Neural progenitor cell (in vitro differentiated cells): ENCODE data around the gene APLP1. TPM values are rescaled to one million over a fixed set of nuclear protein-coding genes. Genes with fewer than 3 reads are reported as not detected.

Source experiments
- DNase-seq: peaks from one replicate; pipeline ENCODE4 v3.0.0-alpha.2; 2016; ENCODE audit warnings: low spot score
- H2AFZ ChIP-seq: fragments of 200-600 bp; sonication (generic); replicated peaks from 2 replicates; pipeline ENCODE4 v1.6.1; 2016; ENCODE audit warnings: antibody characterized with exemption
- H3F3A ChIP-seq: fragments of 200-600 bp; sonication (generic); 2 replicates; pipeline ENCODE4 v1.6.1; 2016; ENCODE audit warnings: antibody characterized with exemption, low read depth
- H3K27ac ChIP-seq: fragments of 200-600 bp; sonication (generic); 2 replicates; pipeline ENCODE4 v1.5.1; 2016; ENCODE audit warnings: mild to moderate bottlenecking
- H3K27me3 ChIP-seq: fragments of 200-600 bp; sonication (generic); 2 replicates; pipeline ENCODE4 v1.6.1; 2016; ENCODE audit warnings: mild to moderate bottlenecking, moderate library complexity
- H3K36me3 ChIP-seq: fragments of 200-600 bp; sonication (generic); 2 replicates; pipeline ENCODE4 v1.5.1; 2016
- H3K4me1 ChIP-seq: fragments of 200-600 bp; sonication (generic); 2 replicates; pipeline ENCODE4 v1.6.1; 2016; ENCODE audit warnings: mixed run types
- H3K4me2 ChIP-seq: fragments of 200-600 bp; sonication (generic); 2 replicates; pipeline ENCODE4 v1.6.1; 2016
- H3K4me3 ChIP-seq: fragments of 200-600 bp; sonication (generic); 2 replicates; pipeline ENCODE4 v1.5.1; 2016
- H3K79me2 ChIP-seq: fragments of 200-600 bp; sonication (generic); 2 replicates; pipeline ENCODE4 v1.6.1; 2016; ENCODE audit warnings: low read depth
- H3K9ac ChIP-seq: fragments of 200-600 bp; sonication (generic); 2 replicates; pipeline ENCODE4 v1.6.1; 2016
- H3K9me3 ChIP-seq: fragments of 200-600 bp; sonication (generic); 2 replicates; pipeline ENCODE4 v1.5.1; 2016; ENCODE audit warnings: low read depth
- H4K20me1 ChIP-seq: fragments of 200-600 bp; sonication (generic); 2 replicates; pipeline ENCODE4 v1.6.1; 2016; ENCODE audit warnings: low read depth
- H3K27ac Mint-ChIP-seq: 3 replicates; pipeline ENCODE4 v1.8.0; 2021; ENCODE audit warnings: mixed read lengths
- H3K27me3 Mint-ChIP-seq: 2 replicates; pipeline ENCODE4 v1.8.0; 2022; ENCODE audit warnings: low read depth, mild to moderate bottlenecking, inconsistent platforms, moderate library complexity, mixed read lengths; ENCODE audit not compliant: insufficient read depth
- H3K36me3 Mint-ChIP-seq: 3 replicates; pipeline ENCODE4 v1.8.0; 2021; ENCODE audit warnings: mixed read lengths
- H3K4me1 Mint-ChIP-seq: 3 replicates; pipeline ENCODE4 v1.8.0; 2021; ENCODE audit warnings: mixed read lengths
- H3K4me3 Mint-ChIP-seq: 3 replicates; pipeline ENCODE4 v1.8.0; 2021; ENCODE audit warnings: mild to moderate bottlenecking, moderate library complexity, mixed read lengths
- H3K9me3 Mint-ChIP-seq: 3 replicates; pipeline ENCODE4 v1.8.0; 2020; ENCODE audit warnings: mixed read lengths
- CTCF ChIP-seq: fragments of 200-600 bp; sonication (generic); IDR thresholded peaks from 2 replicates; pipeline ENCODE4 v1.5.1; 2017; ENCODE audit warnings: antibody characterized with exemption, mild to moderate bottlenecking
- EZH2 ChIP-seq: fragments of 200-600 bp; sonication (generic); IDR thresholded peaks from 2 replicates; pipeline ENCODE4 v1.6.1; 2017; ENCODE audit warnings: antibody characterized with exemption, mild to moderate bottlenecking, moderate library complexity
- EZH2phosphoT487 ChIP-seq: fragments of 200-600 bp; sonication (generic); IDR thresholded peaks from 2 replicates; pipeline ENCODE4 v1.6.1; 2017; ENCODE audit warnings: antibody characterized with exemption
- total RNA-seq: library from RNA; depleted of rRNA; stranded (reverse); fragments of >200 nt; gene quantifications from 2 replicates; pipeline ENCODE4 v1.2.3, GENCODE V29; 2015; ENCODE audit warnings: low replicate concordance

Gene APLP1
- total RNA-seq, 1 donor from 2014 or later, result 89.5 TPM

- no peak overlapping the region for H3K9ac ChIP-seq
- Mint-ChIP-seq H3K36me3 (no peaks in the 10 kb centered on the region), H3K4me3 (peak overlapping the region; percentile 48), H3K4me1 (peaks cover 45% of the 10 kb centered on the region), H3K27me3 (peaks cover 23% of the 10 kb centered on the region), H3K9me3 (no peaks in the 10 kb centered on the region), H3K27ac (peak overlapping the region; percentile 39)
- no peak overlapping the region for H2AFZ ChIP-seq
- H3K79me2 ChIP-seq, result no peaks in the 10 kb centered on the region
- H3K36me3 ChIP-seq, result no peaks in the 10 kb centered on the region
- no peak overlapping the region for H3K4me3 ChIP-seq
- TF ChIP-seq CTCF (no peak), EZH2phosphoT487 (no peak), EZH2 (no peak)
- no peak for DNase-seq
- H3K27me3 ChIP-seq, result peaks cover 94% of the 10 kb centered on the region
- H3K4me1 ChIP-seq, result peaks cover 12% of the 10 kb centered on the region
- H3K4me2 ChIP-seq, result no peak overlapping the region
- H3K9me3 ChIP-seq, result no peaks in the 10 kb centered on the region
- H3F3A ChIP-seq, result peaks cover 29% of the 10 kb centered on the region
- H3K27ac ChIP-seq, result no peak overlapping the region
- peaks cover 3% of the 10 kb centered on the region for H4K20me1 ChIP-seq
Measured at GRCh38 chr19:35853038-35853756, 15.2 kb upstream of the APLP1 start.

GRCh38 chr19:35856546-35857149 is 11.7 kb upstream of the APLP1 start, which contains the start of gene KIRREL2:
TSS of gene KIRREL2 (plus strand) at chr19:35856911. CDS start at chr19:35857120, 209 bp downstream.
- H3K27ac Mint-ChIP-seq, result peak within 1 kb of the TSS; percentile 95
- H3K4me2 ChIP-seq, result peak within 1 kb of the TSS; percentile 99
- peaks cover 95% of the 10 kb centered on the region for H3K27me3 ChIP-seq
- peak within 1 kb of the TSS; percentile 72 for H3K4me3 ChIP-seq
- H3K36me3 ChIP-seq, result no peaks in the 10 kb centered on the region
- H3K4me1 Mint-ChIP-seq, result peaks cover 70% of the 10 kb centered on the region
- H3F3A ChIP-seq, result peaks cover 39% of the 10 kb centered on the region
- H3K36me3 Mint-ChIP-seq, result no peaks in the 10 kb centered on the region
- H4K20me1 ChIP-seq, result peaks cover 8% of the 10 kb centered on the region
- H3K27ac ChIP-seq, result no peak within 1 kb of the TSS
- H3K27me3 Mint-ChIP-seq, result peaks cover 23% of the 10 kb centered on the region
- H3K4me3 Mint-ChIP-seq, result peak within 1 kb of the TSS; percentile 95
- H3K79me2 ChIP-seq, result no peaks in the 10 kb centered on the region
- peaks cover 23% of the 10 kb centered on the region for H3K4me1 ChIP-seq
- H3K9ac ChIP-seq, result no peak within 1 kb of the TSS
- H3K9me3 ChIP-seq, result no peaks in the 10 kb centered on the region
- peak within 1 kb of the TSS; percentile 83 for H2AFZ ChIP-seq
- H3K9me3 Mint-ChIP-seq, result no peaks in the 10 kb centered on the region
- TF ChIP-seq EZH2 (no peak), EZH2phosphoT487 (no peak), CTCF (no peak)
- DNase-seq, result peak; percentile 82

GRCh38 chr19:35858311-35858710 is 10.1 kb upstream of the APLP1 start:
- H3K36me3 ChIP-seq, result no peaks in the 10 kb centered on the region
- TF ChIP-seq CTCF (no peak), EZH2 (no peak), EZH2phosphoT487 (no peak)
- no peaks in the 10 kb centered on the region for H3K9me3 Mint-ChIP-seq
- H3K4me2 ChIP-seq, result no peak overlapping the region
- no peak overlapping the region for H3K4me3 ChIP-seq
- peaks cover 66% of the 10 kb centered on the region for H3K4me1 Mint-ChIP-seq
- no peak overlapping the region for H2AFZ ChIP-seq
- H3K27ac Mint-ChIP-seq, result no peak overlapping the region
- peaks cover 8% of the 10 kb centered on the region for H4K20me1 ChIP-seq
- no peak overlapping the region for H3K9ac ChIP-seq
- peaks cover 18% of the 10 kb centered on the region for H3K27me3 Mint-ChIP-seq
- peak overlapping the region; percentile 95 for H3K4me3 Mint-ChIP-seq
- DNase-seq, result no peak
- H3K27me3 ChIP-seq, result peaks cover 91% of the 10 kb centered on the region
- peaks cover 29% of the 10 kb centered on the region for H3K4me1 ChIP-seq
- H3K36me3 Mint-ChIP-seq, result peaks cover 3% of the 10 kb centered on the region
- H3K79me2 ChIP-seq, result no peaks in the 10 kb centered on the region
- peaks cover 41% of the 10 kb centered on the region for H3F3A ChIP-seq
- H3K9me3 ChIP-seq, result no peaks in the 10 kb centered on the region
- H3K27ac ChIP-seq, result no peak overlapping the region
